Measurements from ENCODE around the gene ZNF853.
"Not testable (repeated sequence)": the region's sequence is repeated elsewhere in the genome, so short reads cannot be mapped to it uniquely, and the experiment has no call there.

The ZNF853 gene

DNA sequence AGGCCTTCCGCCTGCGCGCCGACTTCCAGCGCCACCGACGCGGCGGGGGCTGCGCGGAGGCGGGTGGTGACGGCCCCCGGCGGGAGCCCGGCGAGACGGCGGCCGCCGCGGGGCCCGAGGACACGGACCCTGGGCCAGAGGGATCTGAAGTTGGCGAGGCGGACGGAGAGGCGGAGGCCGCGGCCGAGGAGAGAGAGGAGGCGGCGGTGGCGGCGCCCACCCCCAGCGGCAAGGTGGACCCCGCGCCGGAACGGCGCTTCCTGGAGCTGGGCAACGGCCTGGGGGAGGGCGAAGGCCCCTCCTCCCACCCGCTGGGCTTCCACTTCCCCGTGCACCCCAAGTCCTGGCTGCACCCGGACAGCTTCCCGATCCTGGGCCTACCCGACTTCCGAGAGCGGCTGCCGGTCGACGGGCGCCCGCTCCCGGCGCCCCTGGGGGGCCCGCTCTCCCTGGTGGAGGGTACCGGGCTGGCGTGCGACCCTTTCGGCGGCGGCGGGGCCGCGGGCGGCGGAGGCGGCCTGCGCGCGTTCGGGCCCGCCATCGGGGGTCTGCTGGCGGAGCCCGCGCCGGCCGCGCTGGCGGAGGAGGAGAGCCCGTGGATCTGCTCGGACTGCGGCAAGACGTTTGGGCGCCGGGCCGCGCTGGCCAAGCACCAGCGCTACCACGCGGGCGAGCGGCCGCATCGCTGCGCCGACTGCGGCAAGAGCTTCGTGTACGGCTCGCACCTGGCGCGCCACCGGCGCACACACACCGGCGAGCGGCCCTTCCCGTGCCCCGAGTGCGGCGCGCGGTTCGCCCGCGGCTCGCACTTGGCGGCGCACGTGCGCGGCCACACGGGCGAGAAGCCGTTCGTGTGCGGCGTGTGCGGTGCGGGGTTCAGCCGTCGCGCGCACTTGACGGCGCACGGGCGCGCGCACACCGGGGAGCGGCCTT is 37.9 kb downstream of the ZNF853 start:
- no peak for DNase-seq

DNA sequence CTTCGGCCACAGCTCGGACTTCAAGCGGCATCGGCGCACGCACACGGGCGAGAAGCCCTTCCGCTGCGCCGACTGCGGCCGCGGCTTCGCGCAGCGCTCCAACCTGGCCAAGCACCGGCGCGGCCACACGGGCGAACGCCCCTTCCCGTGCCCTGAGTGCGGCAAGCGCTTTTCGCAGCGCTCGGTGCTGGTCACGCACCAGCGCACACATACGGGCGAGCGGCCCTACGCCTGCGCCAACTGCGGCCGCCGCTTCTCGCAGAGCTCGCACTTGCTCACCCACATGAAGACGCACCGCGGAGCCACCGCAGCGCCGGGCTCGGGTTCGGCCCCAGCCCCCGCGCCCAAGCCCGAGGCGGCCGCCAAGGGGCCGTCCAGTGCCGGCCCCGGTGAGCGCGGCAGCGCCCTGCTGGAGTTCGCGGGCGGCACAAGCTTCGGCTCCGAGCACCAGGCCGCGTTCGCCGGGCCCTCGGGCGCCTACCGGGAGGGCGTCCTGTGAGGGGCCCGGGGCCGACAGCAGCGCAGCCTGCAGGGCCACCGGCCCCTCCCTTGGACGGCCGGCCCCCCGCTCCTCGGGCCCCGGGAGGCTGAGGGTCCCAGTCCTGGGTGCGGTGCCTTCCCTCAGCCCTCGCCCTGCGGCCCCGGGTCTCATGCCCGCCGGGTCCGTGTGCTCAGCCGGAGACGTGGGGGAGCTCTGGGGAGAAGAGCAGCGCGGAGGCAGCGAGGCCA is 38.9 kb downstream of the ZNF853 start:
- no peak for DNase-seq

DNA sequence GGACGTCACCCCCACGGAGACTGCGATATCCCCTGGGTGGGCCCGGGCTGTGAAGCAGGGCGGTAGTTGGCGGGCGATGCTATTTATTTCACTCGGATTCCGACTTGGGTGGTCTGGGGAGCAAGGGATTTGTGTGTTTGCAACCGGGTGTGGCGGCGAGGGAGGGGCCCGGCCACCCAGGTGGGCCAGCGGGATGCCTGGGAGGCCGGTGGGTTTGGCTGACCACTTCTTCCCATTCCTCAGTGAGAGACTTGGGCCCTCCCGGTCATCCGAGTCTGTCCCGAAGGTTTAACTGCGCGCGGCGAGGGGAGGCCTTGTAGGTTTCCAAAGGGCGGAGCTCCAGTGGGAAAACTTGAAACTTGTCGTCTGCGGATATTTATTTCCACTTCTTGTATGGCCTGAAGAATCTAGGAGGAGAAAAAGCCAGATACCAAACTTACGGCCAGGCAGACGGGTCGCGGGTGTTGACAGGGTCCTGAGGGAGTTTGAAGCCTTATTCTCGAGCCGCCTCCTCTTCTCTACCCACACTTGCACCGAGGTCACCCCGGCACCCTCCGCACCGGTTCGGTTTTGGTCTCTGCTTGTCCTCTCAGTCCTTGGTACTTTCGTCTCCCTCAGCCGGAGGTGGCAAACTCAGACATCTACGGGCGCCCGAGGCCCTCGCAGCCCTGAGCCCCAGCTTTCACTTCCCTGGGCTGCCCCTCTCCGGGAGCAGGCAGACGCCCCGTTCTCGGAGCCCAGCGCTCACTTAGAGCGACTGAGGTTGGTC is 39.6 kb downstream of the ZNF853 start:
- no peak for DNase-seq

DNA sequence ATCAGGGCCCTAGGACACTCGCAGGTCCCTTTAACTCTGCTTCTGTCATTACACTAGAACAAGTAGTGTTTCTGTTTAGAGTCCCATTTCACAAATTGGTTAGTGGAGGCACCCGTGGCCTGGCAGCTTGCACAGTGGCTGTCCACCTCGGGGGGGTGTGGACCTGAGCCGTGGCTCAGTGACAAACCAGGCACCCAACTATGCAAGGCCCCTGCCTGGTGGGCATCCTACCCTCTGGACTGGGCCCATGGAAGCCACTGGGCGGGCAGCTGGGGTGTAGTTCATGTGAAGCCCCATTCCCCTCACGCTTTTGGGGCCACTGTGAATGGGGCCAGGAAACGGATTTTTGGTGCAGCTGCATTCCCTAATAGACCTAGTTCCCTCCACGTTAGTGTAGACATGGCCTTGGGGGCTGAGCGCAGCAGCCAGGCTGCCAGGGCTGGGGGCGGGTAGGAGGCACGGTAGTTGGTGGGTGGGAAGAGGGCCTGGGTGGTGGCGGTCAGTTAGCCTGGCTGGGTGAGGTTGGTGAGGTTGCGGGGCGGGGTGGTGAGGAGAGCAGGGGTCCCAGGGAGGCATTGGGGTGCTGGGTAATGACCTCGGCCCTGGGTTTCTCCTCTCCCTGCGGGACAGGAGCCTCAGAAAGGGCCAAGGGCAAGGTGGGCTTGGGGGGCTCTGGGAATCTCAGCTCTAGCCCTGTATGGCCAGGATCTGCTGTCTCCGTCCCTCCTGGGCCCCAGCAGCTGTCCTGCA is 40.4 kb downstream of the ZNF853 start:
- no peak for DNase-seq

- no peak for DNase-seq
These were observed 41.0 kb downstream of the ZNF853 start for GRCh38 chr7:6656413-6656812.

GRCh38 chr7:6658618-6659345 is 43.4 kb downstream of the ZNF853 start:
- DNase-seq: no peak

GRCh38 chr7:6670851-6671250 is 55.4 kb downstream of the ZNF853 start:
- not testable (repeated sequence) for DNase-seq
